Astrocyte (in vitro differentiated cells and primary cell): Measurements from ENCODE around the gene MICAL2.

ENCODE experiments used
- EZH2 ChIP-seq: IDR thresholded peaks from 2 replicates; pipeline ENCODE4 v1.6.1; 2012; ENCODE audit warnings: mild to moderate bottlenecking, low read length, inconsistent platforms; ENCODE audit not compliant: insufficient read depth
- TF ChIP-seq, protein P1 (sequence below): IDR thresholded peaks from 2 replicates; pipeline ENCODE4 v1.5.1; 2011; ENCODE audit warnings: low read depth, mild to moderate bottlenecking, inconsistent platforms, low read length, moderate library complexity; ENCODE audit not compliant: insufficient read depth

DNA sequence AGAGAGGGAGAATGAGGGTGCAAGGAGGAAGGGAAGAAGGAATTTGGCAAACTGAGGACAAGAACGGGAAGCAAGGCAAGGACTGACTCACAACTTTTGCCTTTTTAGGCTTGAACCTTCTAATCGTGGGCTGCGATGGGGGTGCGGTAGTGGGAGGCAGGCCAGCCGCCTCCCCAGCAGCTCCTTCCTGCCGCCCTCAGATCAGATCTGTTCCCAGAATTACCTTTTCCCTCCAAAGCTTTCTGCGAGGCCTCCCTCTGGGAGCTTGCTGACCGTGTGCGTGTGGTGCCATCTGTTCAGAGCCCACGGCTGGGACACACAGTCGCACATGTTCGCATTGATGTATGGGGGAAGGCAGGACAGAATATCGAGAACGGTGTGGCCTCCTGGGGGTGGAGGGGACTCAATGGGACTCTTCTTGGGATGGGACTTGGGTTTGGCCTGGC, 180.1 kb downstream of the MICAL2 start:
- TF ChIP-seq, protein P1, sequence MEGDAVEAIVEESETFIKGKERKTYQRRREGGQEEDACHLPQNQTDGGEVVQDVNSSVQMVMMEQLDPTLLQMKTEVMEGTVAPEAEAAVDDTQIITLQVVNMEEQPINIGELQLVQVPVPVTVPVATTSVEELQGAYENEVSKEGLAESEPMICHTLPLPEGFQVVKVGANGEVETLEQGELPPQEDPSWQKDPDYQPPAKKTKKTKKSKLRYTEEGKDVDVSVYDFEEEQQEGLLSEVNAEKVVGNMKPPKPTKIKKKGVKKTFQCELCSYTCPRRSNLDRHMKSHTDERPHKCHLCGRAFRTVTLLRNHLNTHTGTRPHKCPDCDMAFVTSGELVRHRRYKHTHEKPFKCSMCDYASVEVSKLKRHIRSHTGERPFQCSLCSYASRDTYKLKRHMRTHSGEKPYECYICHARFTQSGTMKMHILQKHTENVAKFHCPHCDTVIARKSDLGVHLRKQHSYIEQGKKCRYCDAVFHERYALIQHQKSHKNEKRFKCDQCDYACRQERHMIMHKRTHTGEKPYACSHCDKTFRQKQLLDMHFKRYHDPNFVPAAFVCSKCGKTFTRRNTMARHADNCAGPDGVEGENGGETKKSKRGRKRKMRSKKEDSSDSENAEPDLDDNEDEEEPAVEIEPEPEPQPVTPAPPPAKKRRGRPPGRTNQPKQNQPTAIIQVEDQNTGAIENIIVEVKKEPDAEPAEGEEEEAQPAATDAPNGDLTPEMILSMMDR, result no peak
- no peak for TF ChIP-seq EZH2
